ENCODE results near the gene FGFR3. TPM values are rescaled to one million over a fixed set of nuclear protein-coding genes. Genes with fewer than 3 reads are reported as not detected.

FGFR3 gene
- polyA plus RNA-seq, 4 donors = 70.0 to 150 (median 103) TPM

DNA sequence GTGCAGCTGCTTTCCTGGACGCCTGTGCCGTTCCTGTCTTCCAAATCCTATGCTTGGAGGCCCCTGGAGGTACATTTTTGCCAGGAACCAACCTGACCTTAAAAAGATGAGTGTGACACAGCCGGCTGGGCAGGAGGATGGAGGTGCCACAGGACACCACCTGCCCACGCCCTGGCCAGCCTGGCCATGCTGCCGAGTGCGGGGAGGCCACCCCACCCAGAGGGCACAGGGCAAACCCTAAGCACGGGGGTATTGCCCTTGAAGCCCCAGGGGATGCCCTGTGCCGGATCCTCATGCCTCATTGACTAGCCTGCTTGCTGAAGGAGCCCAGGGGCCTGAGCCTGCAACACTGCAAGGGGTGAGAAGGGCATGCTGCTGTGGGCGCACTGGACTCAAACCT, 20.1 kb downstream of the FGFR3 start:
- no peak for DNase-seq (ENCODE audit: low read depth in 4 of 4, low spot score in 2 of 4)

- no peak for DNase-seq (ENCODE audit: low read depth in 4 of 4, low spot score in 2 of 4)
These were observed 20.8 kb downstream of the FGFR3 start for GRCh38 chr4:1813915-1814314.

- no peak for DNase-seq (ENCODE audit: low read depth in 4 of 4, low spot score in 2 of 4)
These were observed 21.4 kb downstream of the FGFR3 start for GRCh38 chr4:1814453-1814852.

GRCh38 chr4:1815096-1815996, 22.3 kb downstream of the FGFR3 start:
- no peak for DNase-seq (ENCODE audit: low read depth in 4 of 4, low spot score in 2 of 4)

DNA sequence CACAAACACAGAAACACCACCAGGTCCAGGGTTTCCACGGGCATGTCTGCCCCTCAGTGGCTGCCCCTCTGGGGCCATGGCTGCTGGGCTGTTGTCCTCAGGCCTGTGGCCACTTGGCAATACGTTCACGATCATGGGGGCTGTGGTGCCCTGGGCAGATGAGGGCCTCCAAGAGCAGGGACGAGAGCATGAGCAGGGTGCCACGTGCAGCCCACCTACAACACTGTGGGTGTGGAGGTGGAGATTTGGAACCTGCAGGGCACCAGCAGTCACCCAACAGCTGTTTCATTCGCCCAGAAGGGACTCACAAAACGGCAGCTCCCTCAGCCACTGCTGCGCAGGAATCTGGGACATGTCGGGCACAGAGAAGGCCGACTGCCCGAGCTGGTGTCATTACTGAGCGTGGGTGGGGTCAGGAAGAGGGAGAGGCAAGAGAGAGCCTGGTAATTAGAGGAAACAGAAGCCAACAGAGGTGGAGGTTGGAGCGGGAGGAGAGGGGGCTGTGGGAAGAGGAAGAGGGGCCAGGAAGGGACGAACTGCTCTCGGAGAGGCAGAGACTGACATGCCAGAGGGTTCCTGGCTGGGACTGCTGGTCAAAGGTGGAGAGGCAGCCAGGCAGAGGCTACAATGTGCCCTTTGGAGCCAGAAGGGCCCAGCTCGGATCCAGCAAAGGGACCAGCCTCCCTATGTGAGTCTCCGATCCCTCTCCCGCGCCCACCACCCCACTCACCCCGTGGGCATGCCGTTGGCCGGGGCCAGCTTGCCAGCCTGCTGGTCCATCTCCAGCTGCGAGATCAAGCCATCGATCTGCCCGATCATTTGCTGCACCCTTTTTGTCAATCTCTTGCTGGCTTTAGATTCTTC, 23.1 kb downstream of the FGFR3 start:
- DNase-seq (ENCODE audit: low read depth in 4 of 4, low spot score in 2 of 4) = no peak

DNA sequence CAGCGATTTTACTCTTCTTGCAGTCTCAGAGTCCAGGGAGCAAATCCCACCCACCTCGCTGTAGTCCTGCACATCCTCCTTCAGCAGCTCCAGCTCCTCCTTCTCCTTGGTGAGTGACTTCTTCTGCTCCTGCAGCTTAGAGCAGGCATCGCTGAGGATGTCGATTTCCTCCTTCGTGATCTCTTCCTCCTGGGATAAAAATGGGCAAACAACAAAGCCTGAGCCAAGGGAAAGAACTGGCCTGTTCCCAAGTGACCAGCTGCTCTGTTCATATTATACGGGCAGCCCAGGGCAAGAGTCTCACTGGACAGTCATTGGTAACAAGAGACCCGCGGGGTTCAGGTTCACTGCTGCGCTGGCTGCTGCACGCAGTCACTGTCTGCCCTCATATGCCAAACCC, 26.2 kb downstream of the FGFR3 start:
- no peak for DNase-seq (ENCODE audit: low read depth in 4 of 4, low spot score in 2 of 4)

DNA sequence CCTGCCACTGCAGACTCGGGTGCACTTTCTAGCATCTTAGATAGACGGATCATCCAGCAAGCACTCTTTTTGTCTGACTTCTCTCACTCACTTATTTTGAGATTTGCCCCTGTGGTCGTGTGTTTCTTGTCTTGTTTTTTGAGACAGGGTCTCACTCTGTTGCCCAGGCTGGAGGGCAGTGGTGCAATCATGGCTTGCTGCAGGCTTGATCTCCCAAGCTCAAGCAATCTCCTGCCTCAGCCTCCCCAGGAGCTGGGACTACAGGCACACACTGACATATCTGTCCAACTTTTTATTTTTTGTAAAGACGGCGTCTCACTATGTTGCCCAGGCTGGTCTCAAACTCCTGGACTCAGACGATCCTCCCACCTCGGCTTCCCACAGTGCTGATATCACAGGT, 26.7 kb downstream of the FGFR3 start:
- DNase-seq (ENCODE audit: low read depth in 4 of 4, low spot score in 2 of 4) = no peak

- no peak for DNase-seq (ENCODE audit: low read depth in 4 of 4, low spot score in 2 of 4)
These were observed 28.8 kb downstream of the FGFR3 start for GRCh38 chr4:1821679-1822567.

- DNase-seq (ENCODE audit: low read depth in 4 of 4, low spot score in 2 of 4) = no peak
These were observed 29.8 kb downstream of the FGFR3 start for GRCh38 chr4:1822568-1823544.

- DNase-seq (ENCODE audit: low read depth in 4 of 4, low spot score in 2 of 4) = no peak
These were observed 30.4 kb downstream of the FGFR3 start for GRCh38 chr4:1823545-1823932.

DNA sequence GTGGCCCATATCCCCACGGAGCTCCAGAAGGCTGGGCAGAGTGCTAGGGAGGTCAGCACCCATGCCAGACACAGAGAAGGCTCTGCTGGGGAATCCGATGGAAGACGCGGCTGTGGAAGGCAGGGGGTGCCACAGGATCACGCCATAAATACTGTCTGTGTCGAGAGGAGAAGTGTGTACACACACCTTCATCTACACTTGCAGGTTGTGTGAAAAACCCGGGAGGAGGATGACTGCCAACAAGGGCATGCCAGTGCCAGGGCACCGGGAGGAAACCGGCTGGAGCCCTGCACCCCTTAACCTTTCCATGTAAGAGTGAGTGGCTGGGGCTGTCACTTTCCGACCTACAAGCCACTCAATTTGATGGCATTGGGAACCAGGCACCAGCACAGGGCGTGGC, 31.7 kb downstream of the FGFR3 start:
- no peak for DNase-seq (ENCODE audit: low read depth in 4 of 4, low spot score in 2 of 4)

DNA sequence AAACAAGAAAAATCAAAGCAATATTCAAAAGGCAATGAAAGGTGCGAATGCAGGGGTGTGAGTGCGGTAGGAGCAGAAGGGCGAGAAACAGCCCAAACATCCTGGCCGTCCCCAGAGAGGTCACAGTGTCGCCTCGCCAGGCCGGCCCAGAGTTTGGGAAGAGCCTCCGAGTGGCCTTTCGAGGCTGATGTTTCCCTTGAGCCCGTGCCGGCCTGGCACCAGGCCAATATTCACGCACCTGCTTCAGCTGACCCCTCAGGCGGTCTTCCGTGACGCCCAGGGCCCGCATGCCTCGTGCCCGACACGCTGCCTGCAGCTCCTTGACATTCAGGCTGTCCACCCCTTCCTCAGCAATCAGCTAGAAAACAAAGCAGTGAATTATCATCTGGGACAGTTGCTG, 32.2 kb downstream of the FGFR3 start:
- DNase-seq (ENCODE audit: low read depth in 4 of 4, low spot score in 2 of 4) = no peak

GRCh38 chr4:1826531-1827350, 33.6 kb downstream of the FGFR3 start:
- DNase-seq (ENCODE audit: low read depth in 4 of 4, low spot score in 2 of 4) = no peak

DNA sequence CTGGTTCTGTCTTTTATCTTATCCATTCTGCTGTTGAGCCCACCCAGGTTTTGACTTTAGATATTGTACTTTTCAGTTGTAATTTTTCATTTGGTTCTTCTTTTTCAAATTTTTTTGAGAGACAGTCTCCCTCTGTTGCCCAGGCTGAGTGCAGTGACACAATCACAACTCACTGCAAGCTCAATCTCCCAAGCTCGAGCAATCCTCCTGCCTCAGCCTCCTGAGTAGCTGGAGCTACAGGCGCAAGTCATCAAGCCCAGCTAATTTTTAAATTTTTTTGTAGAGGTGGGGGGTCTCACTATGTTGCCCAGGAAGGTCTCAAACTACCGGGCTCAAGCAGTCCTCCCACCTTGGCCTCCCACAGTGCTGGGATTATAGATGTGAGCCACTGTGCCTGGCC, 37.1 kb downstream of the FGFR3 start:
- DNase-seq (ENCODE audit: low read depth in 4 of 4, low spot score in 2 of 4) = no peak

- no peak for DNase-seq (ENCODE audit: low read depth in 4 of 4, low spot score in 2 of 4)
These were observed 37.6 kb downstream of the FGFR3 start for GRCh38 chr4:1830642-1831228.

- DNase-seq (ENCODE audit: low read depth in 4 of 4, low spot score in 2 of 4) = no peak
These were observed 38.2 kb downstream of the FGFR3 start for GRCh38 chr4:1831331-1831730.

GRCh38 chr4:1832690-1833089, 39.6 kb downstream of the FGFR3 start:
- DNase-seq (ENCODE audit: low read depth in 4 of 4, low spot score in 2 of 4) = no peak

GRCh38 chr4:1833307-1834046, 40.4 kb downstream of the FGFR3 start:
- no peak for DNase-seq (ENCODE audit: low read depth in 4 of 4, low spot score in 2 of 4)

Measured in left renal cortex interstitium (tissue), 4 donors.